Upper lobe of left lung (tissue), 4 donors: ENCODE data around the gene AOAH.

Experiments used
- CTCF ChIP-seq, 6 experiments: fragments of 450-650 bp in 4 of 6; fragments of 200-600 bp in 2 of 6; sonication (generic) in 2 of 6; IDR thresholded peaks; one replicate each; pipeline ENCODE4 v1.5.1; 2016 to 2019; ENCODE audit warnings: antibody characterized with exemption in 6 of 6
- EP300 ChIP-seq, 4 donors: sonication (generic); formaldehyde crosslinking; IDR thresholded peaks; one replicate each; pipeline ENCODE4 v1.5.1; 2017; ENCODE audit warnings: antibody characterized with exemption in 4 of 4, control low read depth in 2 of 4
- POLR2A ChIP-seq, 4 donors: fragments of 450-650 bp; IDR thresholded peaks; one replicate each; pipeline ENCODE4 v1.5.1; 2016 to 2017; ENCODE audit warnings: antibody characterized with exemption in 4 of 4, mild to moderate bottlenecking in 2 of 4
- POLR2AphosphoS5 ChIP-seq, 2 donors: sonication (generic); formaldehyde crosslinking; IDR thresholded peaks; one replicate each; pipeline ENCODE4 v1.5.1; 2017; ENCODE audit warnings: antibody characterized with exemption in 2 of 2

- TF ChIP-seq CTCF (IDR thresholded peaks at IDR 0.05), result no peak
- TF ChIP-seq EP300 (IDR thresholded peaks at IDR 0.05), result no peak
- no peak for TF ChIP-seq POLR2A (IDR thresholded peaks at IDR 0.05)
- no peak for TF ChIP-seq POLR2AphosphoS5 (IDR thresholded peaks at IDR 0.05)
These were observed 118.8 kb downstream of the AOAH start for GRCh38 chr7:36605261-36606051.
